ENCODE measurements around the gene SLC16A4.

GRCh38 chr1:110411173-110411735 is 20.4 kb upstream of the SLC16A4 start:
- no peak for TF ChIP-seq CTCF (IDR thresholded peaks at IDR 0.05)
- TF ChIP-seq POLR2A (IDR thresholded peaks at IDR 0.05): no peak

All from body of pancreas (tissue), 4 donors.